Muscle of leg (tissue), 11 donors: ENCODE data around the gene CPB2. TPM values are rescaled to one million over a fixed set of nuclear protein-coding genes. Genes with fewer than 3 reads are reported as not detected.

Source experiments
- DNase-seq: peaks from one replicate; pipeline ENCODE4 v3.0.0; 2013
- H3K27ac ChIP-seq: one replicate; pipeline ENCODE4 v1.5.1; 2013; ENCODE audit warnings: mild to moderate bottlenecking, low read length, control low read depth
- H3K27me3 ChIP-seq: one replicate; pipeline ENCODE4 v1.6.1; 2013; ENCODE audit warnings: low read length; ENCODE audit not compliant: control insufficient read depth, insufficient read depth
- H3K36me3 ChIP-seq: one replicate; pipeline ENCODE4 v1.6.1; 2013; ENCODE audit warnings: low read length; ENCODE audit not compliant: control insufficient read depth, insufficient read depth
- H3K4me1 ChIP-seq: one replicate; pipeline ENCODE4 v1.6.1; 2013; ENCODE audit warnings: low read length; ENCODE audit not compliant: control insufficient read depth, insufficient read depth
- H3K4me3 ChIP-seq: one replicate; pipeline ENCODE4 v1.5.1; 2013; ENCODE audit warnings: low read length, control low read depth
- H3K9me3 ChIP-seq: replicated peaks from 2 replicates; pipeline ENCODE4 v1.6.1; 2013; ENCODE audit warnings: low read depth, low read length; ENCODE audit not compliant: control insufficient read depth
- WGBS: methylation state at CpG from one replicate; pipeline ENCODE4 v1.1.5; 2013; ENCODE audit warnings: missing lambda C conversion rate; ENCODE audit not compliant: insufficient coverage; 5-methylcytosine and 5-hydroxymethylcytosine counted together
- polyA plus RNA-seq, 8 donors: library from polyadenylated mRNA; unstranded; fragments of 120-200 nt; gene quantifications; one replicate each; pipeline versions ENCODE4 v1.2.1 to v1.2.3, GENCODE V29; 2013; ENCODE audit warnings: inconsistent platforms in 1 of 8, low replicate concordance in 1 of 8; ENCODE audit not compliant: insufficient read length in 8 of 8, insufficient read depth in 1 of 8
- total RNA-seq: library from RNA; stranded (reverse); fragments of 120-200 nt; gene quantifications from one replicate; pipeline ENCODE4 v1.2.4, GENCODE V29; 2013

CPB2 gene
- total and polyA plus RNA-seq, 9 donors: 0.09 to 0.54 (median 0.12) TPM; not detected in 4

DNA sequence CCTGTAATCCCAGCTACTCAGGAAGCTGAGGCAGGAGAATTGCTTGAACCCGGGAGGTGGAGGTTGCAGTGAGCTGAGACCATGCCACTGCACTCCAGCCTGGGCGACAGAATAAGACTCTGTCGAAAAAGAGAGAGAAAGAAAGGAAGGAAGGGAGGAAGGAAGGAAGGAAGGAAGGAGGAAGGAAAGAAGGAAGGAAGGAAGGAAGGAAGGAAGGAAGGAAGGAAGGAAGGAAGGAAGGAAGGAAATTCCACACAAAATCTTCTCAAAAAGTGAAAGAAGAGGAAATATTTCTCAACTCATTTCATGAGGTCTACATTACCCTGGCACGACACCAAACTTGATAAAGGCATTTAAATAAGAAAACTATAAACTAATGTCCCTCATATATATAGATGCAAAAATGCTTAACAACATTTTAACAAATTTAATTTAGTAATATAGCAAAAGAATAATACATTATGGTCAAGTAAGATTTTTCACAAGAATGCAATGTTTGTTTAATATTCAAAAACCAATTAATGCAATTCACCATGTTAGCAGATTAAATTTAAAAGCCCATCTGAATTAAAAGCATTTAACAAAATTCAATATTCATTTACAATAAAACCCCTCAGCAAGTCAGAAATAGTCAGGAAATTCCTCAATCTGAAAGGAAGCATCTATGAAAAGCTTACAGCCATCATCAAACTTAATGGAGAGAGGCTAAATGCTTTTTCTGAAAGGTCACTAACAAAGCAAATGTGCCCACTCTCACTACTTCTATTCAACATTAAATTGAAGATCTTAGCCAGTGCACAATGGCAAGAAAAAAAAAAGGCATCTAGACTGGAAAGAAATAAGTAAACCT is 12.0 kb upstream of the CPB2 start:
- no peaks in the 10 kb centered on the region for H3K9me3 ChIP-seq
- WGBS: 89% methylated on average over 1 of the region's 4 CpGs
- no peaks in the 10 kb centered on the region for H3K4me1 ChIP-seq
- peaks cover 2% of the 10 kb centered on the region for H3K27me3 ChIP-seq
- DNase-seq: no peak
- H3K27ac ChIP-seq: no peak overlapping the region
- no peak overlapping the region for H3K4me3 ChIP-seq
- no peaks in the 10 kb centered on the region for H3K36me3 ChIP-seq

DNA sequence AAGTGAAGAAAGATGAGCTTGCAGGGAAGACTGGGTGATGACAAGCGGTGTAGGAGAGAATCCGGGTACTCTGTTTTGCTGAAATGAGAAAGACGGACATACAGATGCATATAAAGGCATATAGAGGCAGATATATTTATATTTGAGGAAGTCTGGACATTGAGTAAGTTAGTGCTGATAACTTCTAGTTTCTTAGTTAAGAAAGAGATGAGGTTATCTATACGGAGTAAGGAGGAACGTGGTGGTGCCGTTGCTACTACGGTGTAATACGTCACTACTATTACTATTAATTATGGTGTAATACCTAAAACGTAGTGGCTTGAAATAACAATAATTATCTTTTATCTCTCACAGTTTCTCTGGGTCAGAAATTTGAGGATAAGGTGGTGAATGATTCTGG is 9.8 kb upstream of the CPB2 start:
- DNase-seq: no peak
- 84% methylated on average over 3 of the region's 9 CpGs for WGBS
- Histone ChIP-seq H3K4me1 (no peaks in the 10 kb centered on the region), H3K27me3 (peaks cover 2% of the 10 kb centered on the region), H3K9me3 (no peaks in the 10 kb centered on the region), H3K36me3 (no peaks in the 10 kb centered on the region), H3K27ac (no peak overlapping the region), H3K4me3 (no peak overlapping the region)

DNA sequence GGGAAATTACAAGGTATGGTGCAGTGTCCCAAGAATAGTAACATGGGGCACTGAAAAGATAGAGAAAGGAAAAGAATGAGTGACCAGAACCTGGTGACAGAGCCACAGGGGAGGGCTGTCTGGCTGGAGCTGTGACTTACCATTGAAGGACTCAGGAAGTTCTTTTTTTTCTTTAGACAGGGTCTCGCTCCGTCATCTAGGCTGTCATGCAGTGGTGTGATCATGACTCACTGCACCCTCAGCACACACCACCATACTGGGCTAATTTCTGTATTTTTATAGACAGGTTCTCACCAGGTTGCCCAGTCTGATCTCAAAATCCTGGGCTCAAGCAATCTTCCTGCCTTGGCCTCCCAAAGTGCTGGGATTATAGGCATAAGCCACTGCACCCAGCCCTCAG is 8.8 kb upstream of the CPB2 start:
- Histone ChIP-seq H3K27me3 (peaks cover 2% of the 10 kb centered on the region), H3K36me3 (no peaks in the 10 kb centered on the region), H3K4me1 (no peaks in the 10 kb centered on the region), H3K9me3 (no peaks in the 10 kb centered on the region), H3K4me3 (no peak overlapping the region), H3K27ac (no peak overlapping the region)
- WGBS: 90% methylated on average over 2 of the region's 2 CpGs
- no peak for DNase-seq

DNA sequence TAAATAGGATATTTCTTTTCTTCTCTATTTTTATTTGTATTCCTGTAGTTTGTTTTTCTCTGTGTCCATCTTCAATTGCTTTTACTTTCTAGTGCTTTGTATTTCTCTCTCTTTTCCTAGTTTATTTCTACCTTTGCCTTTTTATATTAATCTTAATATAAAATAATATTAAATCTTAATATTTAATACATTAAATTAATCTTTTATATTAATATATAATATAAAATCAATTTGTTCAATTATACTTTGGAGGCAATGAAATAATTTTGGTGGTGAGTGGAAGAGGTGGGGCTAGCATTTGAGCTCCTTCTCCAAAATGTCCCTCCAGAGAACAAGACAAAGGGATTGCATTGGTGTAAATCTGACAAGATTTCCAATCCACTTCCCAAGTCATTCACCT is 6.3 kb upstream of the CPB2 start:
- no peak for DNase-seq
- Histone ChIP-seq H3K9me3 (no peaks in the 10 kb centered on the region), H3K36me3 (no peaks in the 10 kb centered on the region), H3K4me3 (no peak overlapping the region), H3K4me1 (no peaks in the 10 kb centered on the region), H3K27ac (no peak overlapping the region), H3K27me3 (peaks cover 2% of the 10 kb centered on the region)

DNA sequence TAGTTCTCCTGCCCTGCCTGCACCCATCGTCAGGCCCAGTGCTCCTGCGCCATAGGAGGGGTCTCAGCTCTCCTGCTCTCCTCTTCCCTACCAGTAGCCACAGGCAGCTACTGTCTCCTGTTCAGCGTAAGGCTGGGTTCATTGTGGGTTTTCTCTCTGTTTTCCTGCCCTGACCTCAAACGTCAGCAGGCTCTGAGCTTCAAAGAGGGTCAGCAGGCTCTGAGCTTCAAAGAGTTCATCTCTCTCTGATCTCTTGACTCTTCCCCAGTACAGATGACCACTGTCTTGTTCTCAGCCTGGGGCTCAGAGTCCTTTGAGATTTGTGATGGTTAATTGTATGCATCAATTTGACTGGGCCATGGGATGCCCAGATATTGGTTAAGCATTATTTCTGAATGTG is 4.6 kb upstream of the CPB2 start:
- no peaks in the 10 kb centered on the region for H3K36me3 ChIP-seq
- no peak for DNase-seq
- WGBS: no CpG with 5 or more reads among the region's 4 CpGs

DNA sequence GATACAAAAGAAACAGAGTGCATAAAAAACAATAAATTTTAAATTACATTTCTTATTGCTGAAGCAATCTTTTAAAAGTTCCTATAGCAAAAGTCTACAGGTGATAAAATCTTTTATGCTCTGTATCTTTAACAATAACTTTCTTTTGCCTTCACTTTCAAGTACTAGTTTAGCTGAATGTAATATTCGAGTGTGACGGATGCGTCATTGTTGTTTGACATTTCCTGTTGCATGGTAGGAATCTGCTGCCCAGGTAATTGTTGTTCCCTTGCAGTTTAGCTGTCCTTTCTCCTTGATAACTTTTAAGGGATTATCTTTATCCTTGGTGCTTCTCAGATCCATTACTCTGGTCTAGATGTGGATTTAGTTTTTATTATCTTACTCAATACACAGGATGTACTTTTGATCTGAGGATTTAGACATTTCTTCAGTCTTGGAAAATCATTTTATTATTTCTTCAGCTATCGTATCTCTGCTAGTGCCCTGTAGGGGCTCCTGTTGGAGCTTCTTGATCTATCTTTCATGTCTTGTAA is 2.1 kb upstream of the CPB2 start:
- DNase-seq: no peak
- H3K27me3 ChIP-seq: no peaks in the 10 kb centered on the region
- H3K4me1 ChIP-seq: no peaks in the 10 kb centered on the region
- no peak overlapping the region for H3K27ac ChIP-seq
- no CpG with 5 or more reads among the region's 4 CpGs for WGBS
- H3K9me3 ChIP-seq: no peaks in the 10 kb centered on the region
- no peak overlapping the region for H3K4me3 ChIP-seq
- H3K36me3 ChIP-seq: no peaks in the 10 kb centered on the region

More for the DNA sequence above, 4.6 kb upstream of the CPB2 start:
- H3K9me3 ChIP-seq: no peaks in the 10 kb centered on the region
- H3K27me3 ChIP-seq: peaks cover 2% of the 10 kb centered on the region
- no peaks in the 10 kb centered on the region for H3K4me1 ChIP-seq
- H3K4me3 ChIP-seq: no peak overlapping the region
- H3K27ac ChIP-seq: no peak overlapping the region

DNA sequence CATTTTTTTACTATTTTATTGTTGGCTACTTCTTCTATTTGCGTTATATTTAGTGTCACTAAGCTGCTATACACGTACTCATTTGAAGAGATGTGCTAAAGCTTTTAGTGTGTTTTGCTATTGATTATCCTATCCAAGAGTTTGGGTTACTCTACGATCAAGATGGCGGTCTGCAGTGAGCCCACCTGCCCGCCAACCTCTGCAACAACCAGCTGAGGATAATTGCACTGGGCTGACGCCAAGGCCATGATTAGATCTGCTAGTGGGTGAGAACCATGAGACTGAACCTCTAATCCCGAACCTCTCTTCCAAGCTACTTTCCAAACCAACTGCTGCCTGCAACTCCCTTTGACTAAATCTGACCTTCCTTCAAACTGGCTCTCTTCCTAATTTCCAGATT is 1.8 kb downstream of the CPB2 start:
- H3K4me3 ChIP-seq: no peak overlapping the region
- no peak overlapping the region for H3K27ac ChIP-seq
- no peak for DNase-seq
- no peaks in the 10 kb centered on the region for H3K36me3 ChIP-seq
- 86% methylated on average over 5 of the region's 7 CpGs for WGBS
- no peaks in the 10 kb centered on the region for H3K4me1 ChIP-seq
- no peaks in the 10 kb centered on the region for H3K27me3 ChIP-seq
- H3K9me3 ChIP-seq: no peaks in the 10 kb centered on the region

DNA sequence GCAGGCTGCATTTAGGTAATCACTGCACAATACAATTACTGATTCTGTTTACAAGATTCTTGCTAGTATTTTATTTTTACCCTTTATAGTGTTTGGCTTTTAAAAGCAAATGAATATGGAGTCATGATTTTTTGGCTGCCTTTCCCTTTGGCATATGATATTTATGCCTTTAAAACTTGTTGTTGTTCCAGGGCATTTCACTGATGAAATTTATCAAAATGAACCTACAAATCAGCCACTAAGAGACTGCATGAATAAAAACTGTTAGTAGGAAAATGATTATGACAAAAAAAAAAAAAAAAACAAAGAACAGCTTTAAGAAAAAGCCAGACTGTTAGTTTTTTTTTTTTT is 2.6 kb downstream of the CPB2 start:
- no peak overlapping the region for H3K27ac ChIP-seq
- no peak overlapping the region for H3K4me3 ChIP-seq
- no peaks in the 10 kb centered on the region for H3K27me3 ChIP-seq
- DNase-seq: no peak
- H3K4me1 ChIP-seq: no peaks in the 10 kb centered on the region
- H3K36me3 ChIP-seq: no peaks in the 10 kb centered on the region
- no peaks in the 10 kb centered on the region for H3K9me3 ChIP-seq

DNA sequence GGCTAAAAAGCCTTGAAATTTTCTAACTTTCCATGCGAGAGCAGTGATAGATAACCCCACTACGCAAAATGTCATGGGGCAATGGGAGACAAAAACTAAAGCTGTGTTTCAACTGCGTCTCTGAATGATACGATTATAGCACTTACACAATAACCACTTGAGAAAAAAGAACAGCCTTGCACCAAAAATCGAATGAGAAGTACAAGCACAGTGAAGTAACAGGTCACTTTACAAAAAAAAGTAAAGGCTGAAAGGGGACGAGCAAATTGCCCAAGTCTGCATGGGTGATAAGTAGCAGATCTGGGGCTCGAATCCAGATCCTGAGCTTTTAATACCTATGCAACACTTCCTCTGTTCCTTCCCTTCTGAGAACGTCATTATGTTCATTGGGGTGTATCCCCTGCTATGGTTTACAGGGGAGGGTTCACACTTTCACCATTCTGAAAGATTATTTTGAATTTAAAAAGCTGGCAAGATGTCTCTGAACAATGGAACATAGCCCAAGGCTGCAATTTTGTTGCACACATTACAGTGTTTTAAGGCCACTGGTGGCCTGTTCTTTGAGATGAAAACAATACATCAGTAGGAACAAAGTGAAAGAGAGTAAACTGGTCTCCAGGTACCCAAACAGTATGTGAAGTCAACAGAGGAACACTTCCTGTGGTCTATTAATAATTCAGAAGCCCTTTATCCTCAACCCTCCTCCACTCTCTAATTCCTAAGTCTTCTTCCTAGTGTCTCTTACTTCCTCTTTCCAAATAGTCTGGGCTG is 3.2 kb downstream of the CPB2 start:
- no CpG with 5 or more reads among the region's 8 CpGs for WGBS
- Histone ChIP-seq H3K4me1 (no peaks in the 10 kb centered on the region), H3K9me3 (no peaks in the 10 kb centered on the region), H3K27ac (no peak overlapping the region), H3K36me3 (no peaks in the 10 kb centered on the region), H3K4me3 (no peak overlapping the region), H3K27me3 (no peaks in the 10 kb centered on the region)
- peak; percentile 11 for DNase-seq

DNA sequence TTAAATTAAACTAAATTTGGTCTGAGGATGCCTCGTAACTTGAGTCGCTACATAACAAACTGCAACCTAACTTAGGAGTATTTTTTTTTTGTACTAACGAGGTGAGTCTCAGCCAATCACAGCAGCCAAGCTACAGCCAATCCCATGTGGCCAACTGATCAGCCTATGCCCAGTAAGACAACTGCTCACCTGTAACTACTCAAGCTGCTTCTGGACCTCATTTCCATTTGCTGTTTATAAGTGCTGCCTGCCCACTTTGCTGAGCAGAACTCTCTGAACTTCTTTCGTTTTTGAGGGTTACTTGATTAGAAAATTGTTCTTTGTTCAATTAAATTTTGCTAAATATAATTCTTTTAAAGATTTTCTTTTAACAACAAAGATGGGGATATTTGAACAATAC is 3.8 kb downstream of the CPB2 start:
- Histone ChIP-seq H3K4me1 (no peaks in the 10 kb centered on the region), H3K27me3 (no peaks in the 10 kb centered on the region), H3K9me3 (no peaks in the 10 kb centered on the region), H3K36me3 (no peaks in the 10 kb centered on the region), H3K4me3 (no peak overlapping the region), H3K27ac (no peak overlapping the region)
- no peak for DNase-seq
- no CpG with 5 or more reads among the region's 4 CpGs for WGBS
